Mucosa of rectum (tissue), 2 donors: ENCODE measurements around the gene VAPB.

ENCODE experiments used
- H3K27ac ChIP-seq, 2 donors: one replicate each; pipeline ENCODE4 v1.7.0; 2013; ENCODE audit warnings: inconsistent platforms in 2 of 2, low read depth in 2 of 2, low read length in 2 of 2
- H3K27me3 ChIP-seq, 2 donors: one replicate each; pipeline ENCODE4 v1.7.0; 2013; ENCODE audit warnings: low read length in 2 of 2; ENCODE audit not compliant: control insufficient read depth in 2 of 2, insufficient read depth in 2 of 2
- H3K36me3 ChIP-seq, 2 donors: one replicate each; pipeline ENCODE4 v1.7.0; 2013; ENCODE audit warnings: low read length in 2 of 2; ENCODE audit not compliant: control insufficient read depth in 2 of 2, insufficient read depth in 2 of 2
- H3K4me1 ChIP-seq, 2 donors: one replicate each; pipeline ENCODE4 v1.7.0; 2013; ENCODE audit warnings: low read length in 2 of 2, mild to moderate bottlenecking in 1 of 2; ENCODE audit not compliant: control insufficient read depth in 2 of 2, insufficient read depth in 2 of 2
- H3K4me3 ChIP-seq, 2 donors: one replicate each; pipeline ENCODE4 v1.7.0; 2013; ENCODE audit warnings: low read length in 2 of 2
- H3K9ac ChIP-seq, 2 donors: one replicate each; pipeline ENCODE4 v1.7.0; 2013; ENCODE audit warnings: low read length in 2 of 2, low read depth in 1 of 2, mild to moderate bottlenecking in 1 of 2
- H3K9me3 ChIP-seq, 2 donors: one replicate each; pipeline ENCODE4 v1.7.0; 2013; ENCODE audit warnings: low read length in 2 of 2; ENCODE audit not compliant: control insufficient read depth in 2 of 2
- donor health status: healthy.
- donor health status: Normal muscosa, but diverticular disease.

The VAPB gene

DNA sequence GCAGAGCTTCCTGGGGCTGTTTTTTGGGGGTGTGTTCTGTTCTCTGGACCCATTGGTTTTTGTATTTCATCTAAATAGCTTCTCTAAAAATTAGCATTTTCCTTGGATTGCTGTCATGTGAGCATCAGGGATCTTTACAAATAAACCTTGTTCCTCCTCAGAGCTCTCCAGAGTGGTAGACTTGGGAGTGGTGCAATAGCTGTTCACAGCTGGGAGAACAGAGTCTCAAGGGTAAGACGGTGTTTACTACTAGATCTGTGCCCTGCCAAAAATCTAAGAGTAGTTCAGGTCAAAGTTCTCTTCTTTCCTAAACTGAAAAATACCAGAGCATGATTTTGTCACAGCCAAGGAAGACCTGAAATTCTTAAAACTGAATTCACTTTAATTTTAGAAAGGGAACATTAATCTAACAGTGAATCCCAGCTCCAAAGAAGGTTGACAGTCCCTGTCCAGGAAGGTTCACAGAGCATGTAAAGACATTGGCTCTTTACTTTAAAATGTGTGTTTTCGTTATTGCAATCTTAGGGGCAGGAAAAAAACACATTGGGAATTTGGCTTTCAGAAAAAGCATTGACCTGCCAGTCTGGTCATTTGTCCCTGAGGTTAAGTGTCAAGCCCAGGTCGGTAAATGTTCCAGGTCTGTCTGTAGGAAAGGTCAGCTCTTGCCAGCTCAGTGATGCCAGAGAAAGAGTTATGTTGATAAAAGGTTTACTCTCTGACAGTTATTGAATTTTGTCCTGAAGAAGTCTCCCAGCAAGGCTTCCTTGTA, 43.3 kb downstream of the VAPB start:
- H3K9ac ChIP-seq: no peak overlapping the region
- H3K27ac ChIP-seq: no peak overlapping the region
- no peaks in the 10 kb centered on the region for H3K9me3 ChIP-seq
- H3K36me3 ChIP-seq: peaks cover 0 to 4% of the 10 kb centered on the region in 2 donors
- peaks cover 11 to 30% of the 10 kb centered on the region in 2 donors for H3K4me1 ChIP-seq
- no peaks in the 10 kb centered on the region for H3K27me3 ChIP-seq
- no peak overlapping the region for H3K4me3 ChIP-seq

DNA sequence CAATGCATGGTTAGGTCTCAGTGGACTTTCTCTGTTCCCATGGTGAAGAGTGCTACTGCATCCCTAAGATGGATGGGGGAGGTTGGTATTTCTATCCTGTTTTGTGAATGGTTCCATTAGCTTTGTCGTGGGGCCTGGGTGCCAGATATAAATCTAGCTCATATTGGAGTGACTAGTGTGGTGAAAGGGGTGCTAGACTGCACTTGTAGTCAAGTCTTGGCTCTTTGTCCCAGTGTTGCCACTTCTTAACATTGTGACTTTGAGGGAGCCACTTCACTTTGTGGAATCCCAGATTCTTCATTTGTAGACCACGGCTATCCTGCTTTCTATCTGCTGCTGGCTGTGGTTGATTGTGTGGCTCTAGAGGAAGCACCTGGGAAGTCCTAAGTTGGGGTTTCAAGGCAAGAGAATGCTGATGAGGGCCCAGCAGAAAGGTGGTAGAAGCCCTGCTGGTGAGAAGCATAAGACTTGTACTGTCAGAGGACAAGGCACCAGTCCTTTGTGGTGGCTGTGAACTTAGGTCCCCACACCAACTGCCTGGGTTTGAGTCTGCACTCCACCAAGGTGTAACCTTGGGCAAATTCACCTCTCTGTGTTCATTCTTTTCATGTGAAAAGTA, 44.1 kb downstream of the VAPB start:
- no peak overlapping the region for H3K27ac ChIP-seq
- no peak overlapping the region for H3K9ac ChIP-seq
- peaks cover 4% of the 10 kb centered on the region in 2 donors for H3K36me3 ChIP-seq
- no peak overlapping the region for H3K4me3 ChIP-seq
- H3K4me1 ChIP-seq: peaks cover 16 to 30% of the 10 kb centered on the region in 2 donors
- H3K27me3 ChIP-seq: no peaks in the 10 kb centered on the region
- H3K9me3 ChIP-seq: no peaks in the 10 kb centered on the region

DNA sequence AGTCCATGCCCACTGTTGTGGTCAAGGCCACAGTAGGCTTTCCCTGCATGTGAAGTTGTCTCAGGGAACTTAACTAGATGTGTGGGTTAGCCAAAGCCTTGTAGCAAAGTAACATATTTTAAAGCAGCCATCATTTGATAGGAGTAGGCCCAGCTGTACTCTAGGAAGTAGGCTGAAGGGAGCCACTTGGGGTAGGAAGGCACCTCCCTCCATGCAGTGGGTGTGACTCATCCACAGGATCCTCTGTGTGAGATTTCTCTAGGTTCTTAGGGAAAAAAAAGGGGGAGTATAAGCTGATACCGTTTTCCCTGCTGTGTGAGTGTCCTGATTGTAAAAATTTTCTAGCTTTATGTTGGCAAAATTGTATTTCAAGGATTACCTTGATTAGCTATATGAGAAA, 44.7 kb downstream of the VAPB start:
- no peaks in the 10 kb centered on the region for H3K27me3 ChIP-seq
- H3K27ac ChIP-seq: no peak overlapping the region
- H3K4me3 ChIP-seq: no peak overlapping the region
- H3K36me3 ChIP-seq: peaks cover 6 to 9% of the 10 kb centered on the region in 2 donors
- H3K9me3 ChIP-seq: no peaks in the 10 kb centered on the region
- H3K4me1 ChIP-seq: peaks cover 16 to 30% of the 10 kb centered on the region in 2 donors
- no peak overlapping the region for H3K9ac ChIP-seq

DNA sequence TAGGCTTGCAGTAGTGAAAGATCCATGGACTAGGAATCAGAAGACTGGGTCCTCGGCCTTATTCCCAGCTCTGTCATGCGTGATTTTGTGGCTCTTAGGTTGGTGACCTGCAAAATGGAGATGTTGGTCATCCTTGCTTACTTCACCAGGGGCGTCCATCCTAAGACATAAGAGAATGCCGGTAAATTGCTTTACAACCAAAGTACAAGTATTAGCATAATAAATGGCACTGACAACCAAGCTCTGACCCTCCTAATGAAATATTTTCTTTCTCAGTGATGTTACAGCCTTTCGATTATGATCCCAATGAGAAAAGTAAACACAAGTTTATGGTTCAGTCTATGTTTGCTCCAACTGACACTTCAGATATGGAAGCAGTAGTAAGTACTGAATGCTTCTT, 45.3 kb downstream of the VAPB start:
- Histone ChIP-seq H3K27ac (peak overlapping the region; percentile 27 to 45), H3K4me3 (no peak overlapping the region), H3K4me1 (peaks cover 16 to 30% of the 10 kb centered on the region in 2 donors), H3K27me3 (no peaks in the 10 kb centered on the region), H3K9ac (no peak overlapping the region), H3K36me3 (peaks cover 2 to 9% of the 10 kb centered on the region in 2 donors), H3K9me3 (no peaks in the 10 kb centered on the region)

DNA sequence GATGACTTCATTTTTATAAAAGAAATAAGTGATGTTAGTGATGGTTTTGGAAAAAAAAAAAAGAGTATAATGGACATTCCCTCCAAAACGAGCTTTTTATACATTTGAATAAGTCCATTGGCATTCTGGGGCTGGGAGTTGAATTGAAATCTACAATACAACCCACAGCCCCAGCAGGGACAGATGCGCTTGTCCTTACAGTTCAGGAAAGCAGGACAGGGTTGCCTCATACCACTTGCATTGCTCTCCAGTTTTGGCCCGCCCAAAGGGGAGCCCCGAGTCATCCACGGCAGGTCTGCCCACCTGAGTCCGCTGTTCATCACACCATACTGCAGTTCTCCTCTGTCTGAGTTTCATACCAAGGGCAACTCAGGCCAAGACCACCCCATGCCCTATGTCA, 46.2 kb downstream of the VAPB start:
- peaks cover 5 to 12% of the 10 kb centered on the region in 2 donors for H3K36me3 ChIP-seq
- H3K4me3 ChIP-seq: no peak overlapping the region
- H3K9me3 ChIP-seq: no peaks in the 10 kb centered on the region
- H3K4me1 ChIP-seq: peaks cover 16 to 30% of the 10 kb centered on the region in 2 donors
- H3K27me3 ChIP-seq: no peaks in the 10 kb centered on the region
- H3K27ac ChIP-seq: no peak overlapping the region
- no peak overlapping the region for H3K9ac ChIP-seq

DNA sequence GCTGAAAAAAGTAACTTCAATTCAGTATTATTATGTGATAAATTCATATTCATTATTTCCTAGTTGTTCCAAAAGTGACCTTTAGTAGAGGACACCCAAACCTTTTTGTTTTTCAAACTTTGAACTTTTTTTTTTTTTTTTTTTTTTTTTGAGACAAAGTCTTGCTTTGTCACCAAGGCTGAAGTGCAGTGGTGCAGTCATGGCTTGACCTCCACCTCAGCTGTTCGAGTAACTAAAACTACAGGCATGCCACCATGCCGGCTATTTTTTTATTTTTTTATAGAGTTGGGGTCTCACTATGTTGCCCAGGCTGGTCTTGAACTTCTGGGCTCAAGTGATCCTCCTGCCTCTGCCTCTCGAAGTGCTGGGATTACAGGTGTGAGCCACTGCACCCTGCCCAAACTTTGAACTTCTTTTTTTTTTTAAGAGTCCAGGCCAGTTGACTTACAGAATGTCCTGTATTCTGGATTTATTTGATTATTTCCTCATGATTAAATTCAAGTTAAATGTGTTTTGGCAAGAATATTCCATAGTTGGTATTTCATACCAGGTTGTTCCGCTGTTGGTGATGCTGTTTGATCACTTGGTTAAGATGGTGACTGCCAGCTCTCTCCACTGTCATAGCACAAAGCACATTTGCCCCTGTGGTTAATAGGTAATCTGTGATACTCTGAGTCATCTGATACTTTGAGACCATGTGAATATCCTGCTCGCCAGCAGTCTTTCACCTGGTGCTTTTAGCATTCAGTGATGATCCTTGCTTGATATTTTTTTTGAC, 48.0 kb downstream of the VAPB start:
- no peak overlapping the region for H3K27ac ChIP-seq
- peaks cover 13 to 14% of the 10 kb centered on the region in 2 donors for H3K36me3 ChIP-seq
- H3K4me3 ChIP-seq: no peak overlapping the region
- peaks cover 16 to 28% of the 10 kb centered on the region in 2 donors for H3K4me1 ChIP-seq
- H3K27me3 ChIP-seq: no peaks in the 10 kb centered on the region
- H3K9me3 ChIP-seq: no peaks in the 10 kb centered on the region
- no peak overlapping the region for H3K9ac ChIP-seq

DNA sequence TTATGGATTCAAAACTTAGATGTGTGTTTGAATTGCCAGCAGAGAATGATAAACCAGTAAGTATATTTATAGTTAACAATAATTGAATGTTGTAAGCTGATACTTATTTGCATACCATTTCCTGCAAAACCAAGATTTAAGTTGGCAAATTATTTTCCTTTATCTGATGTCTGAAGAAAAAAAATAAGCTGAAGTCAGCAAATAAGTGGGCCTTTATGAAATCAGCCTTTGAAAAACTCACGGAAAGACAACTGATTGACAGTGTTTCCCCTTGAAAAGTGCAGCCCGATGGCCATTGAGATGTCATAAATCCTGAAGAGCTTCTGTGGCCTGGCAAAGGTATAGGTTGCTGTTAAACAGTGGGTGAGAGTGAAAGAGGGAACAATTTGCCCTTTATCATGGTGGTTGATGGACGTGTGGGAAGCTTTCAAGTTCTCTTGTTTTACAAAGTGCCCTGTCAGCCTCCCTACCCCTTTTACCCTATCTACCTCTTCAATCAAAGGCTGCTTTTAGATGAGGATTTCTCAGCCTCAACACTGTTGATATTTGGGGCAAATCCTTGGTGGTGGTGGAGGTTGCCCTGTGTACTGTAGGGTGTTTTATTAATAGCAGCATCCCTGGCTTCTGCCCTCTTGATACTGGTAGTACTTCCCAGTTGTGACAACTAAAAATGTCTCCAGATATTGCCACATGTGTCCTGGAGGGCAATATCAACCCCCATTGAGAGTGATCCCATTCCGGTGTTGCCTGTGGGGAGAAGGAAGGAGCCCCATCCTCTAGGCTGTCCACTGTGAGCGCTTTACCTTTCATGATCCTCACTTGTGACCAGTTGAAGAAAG, 50.2 kb downstream of the VAPB start:
- Histone ChIP-seq H3K27ac (no peak overlapping the region), H3K9me3 (no peaks in the 10 kb centered on the region)

DNA sequence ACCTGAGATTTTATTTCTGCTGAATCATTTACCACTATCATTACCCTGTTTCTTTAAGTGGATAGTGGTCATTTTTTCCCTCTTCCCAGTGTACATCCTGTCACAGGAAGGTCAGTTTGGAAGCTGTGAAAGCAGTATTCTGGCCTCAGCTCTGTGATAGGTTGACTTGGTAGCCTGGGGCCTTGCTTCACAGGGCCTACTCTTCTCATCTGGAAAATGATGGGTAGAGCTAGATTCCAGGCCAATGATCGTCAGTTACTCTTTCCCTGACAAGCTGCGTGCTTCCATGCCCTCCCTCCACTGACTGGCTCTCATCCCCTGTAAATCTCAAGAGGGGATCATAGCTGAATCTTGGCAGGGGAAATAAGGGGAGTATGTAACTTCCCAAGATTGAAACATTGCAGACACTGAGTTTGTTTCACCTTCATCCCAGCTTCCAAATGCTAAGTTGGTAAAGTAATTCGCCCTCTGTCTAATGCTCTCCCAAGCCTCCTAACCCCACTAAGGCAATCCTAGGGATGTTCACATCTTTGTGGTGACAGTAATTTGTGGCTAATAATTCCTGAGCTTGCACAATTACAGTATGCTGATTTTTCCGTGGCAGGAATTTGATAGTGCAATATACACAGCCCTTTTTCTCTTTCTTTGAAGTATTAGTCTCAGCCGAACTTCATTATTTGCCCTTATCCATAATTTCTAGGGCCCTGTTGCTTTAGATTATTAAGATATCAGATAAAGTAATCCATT, 51.2 kb downstream of the VAPB start:
- Histone ChIP-seq H3K9me3 (no peaks in the 10 kb centered on the region), H3K9ac (no peak overlapping the region), H3K36me3 (peaks cover 31 to 32% of the 10 kb centered on the region in 2 donors), H3K27ac (no peak overlapping the region), H3K4me3 (no peak overlapping the region), H3K27me3 (no peaks in the 10 kb centered on the region), H3K4me1 (peaks cover 7 to 8% of the 10 kb centered on the region in 2 donors)

More for the DNA sequence above, 50.2 kb downstream of the VAPB start:
- Histone ChIP-seq H3K4me1 (peaks cover 10 to 14% of the 10 kb centered on the region in 2 donors), H3K27me3 (no peaks in the 10 kb centered on the region), H3K9ac (no peak overlapping the region), H3K4me3 (no peak overlapping the region), H3K36me3 (peaks cover 21 to 22% of the 10 kb centered on the region in 2 donors)

DNA sequence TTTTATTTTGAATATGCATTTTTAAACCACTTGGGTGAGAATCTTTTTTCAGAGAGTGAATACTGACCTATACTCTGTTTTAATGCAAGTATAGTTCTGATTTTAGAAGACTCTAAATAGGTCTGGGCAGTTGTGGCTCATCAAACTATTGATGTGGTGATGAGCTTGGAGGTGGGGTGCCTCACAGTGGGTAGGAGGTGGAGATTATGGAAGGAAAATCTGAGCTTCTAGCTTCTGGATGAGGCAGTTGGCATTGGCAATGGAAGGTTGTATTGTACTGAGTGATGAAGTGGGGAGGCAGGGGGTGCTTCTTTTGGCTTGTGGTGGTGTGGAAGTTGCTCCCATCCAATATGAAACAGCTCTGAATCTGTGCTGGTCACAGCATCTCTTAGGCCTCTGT, 52.7 kb downstream of the VAPB start:
- H3K9me3 ChIP-seq: no peaks in the 10 kb centered on the region
- peaks cover 2 to 5% of the 10 kb centered on the region in 2 donors for H3K4me1 ChIP-seq
- H3K4me3 ChIP-seq: no peak overlapping the region
- no peaks in the 10 kb centered on the region for H3K27me3 ChIP-seq
- no peak overlapping the region for H3K9ac ChIP-seq
- peaks cover 32 to 40% of the 10 kb centered on the region in 2 donors for H3K36me3 ChIP-seq
- H3K27ac ChIP-seq: no peak overlapping the region
